HCT116 (cell line): ENCODE measurements around the gene ALK. TPM values are rescaled to one million over a fixed set of nuclear protein-coding genes. Genes with fewer than 3 reads are reported as not detected.

Experiments used
- ATAC-seq: fragments of 200-7000 bp; cut with Tn5 transposase; 2 replicates; pipeline ENCODE4 v1.9.1; 2020; ENCODE audit warnings: mild to moderate bottlenecking, moderate library complexity
- BruUV-seq: library from RNA; stranded (reverse); fragments of 400-500 nt; replicated peaks from 2 replicates; lab custom pipeline; 2021; lab: Mats Ljungman, UMichigan
- CTCF ChIA-PET: fragments of 300-600 bp; sonication (Branson Sonifier 250); formaldehyde crosslinking; loops from one replicate; lab custom pipeline; 2021; ENCODE audit warnings: antibody characterized with exemption; lab: Charles Lee
- POLR2A ChIA-PET: fragments of 300-600, 350-600 bp; sonication (Branson Sonifier 250); formaldehyde crosslinking; loops from one replicate; lab custom pipeline; 2021; ENCODE audit warnings: antibody characterized with exemption; lab: Charles Lee
- RAD21 ChIA-PET, 2 experiments: fragments of 300-600 bp; sonication (Branson Sonifier 250); formaldehyde crosslinking; loops; one replicate each; lab custom pipeline; 2023; ENCODE audit warnings: low total read pairs in 2 of 2; ENCODE audit not compliant: uncharacterized antibody in 2 of 2, unreplicated experiment in 2 of 2, low non-redundant PET in 1 of 2; lab: Charles Lee
- DNase-seq: peaks from one replicate; pipeline ENCODE4 v3.0.0-alpha.2; 2010; ENCODE audit warnings: low read depth, low spot score
- H2AFZ ChIP-seq: fragments of 200-600 bp; shearing (Covaris generic), sonication (generic); 2 replicates; pipeline ENCODE4 v1.6.1; 2017; ENCODE audit warnings: low read depth, mixed run types, mixed read lengths, antibody characterized with exemption, low read length; ENCODE audit not compliant: poor library complexity, severe bottlenecking
- H3K27ac ChIP-seq: 2 replicates; pipeline ENCODE4 v1.5.1; 2012; ENCODE audit warnings: low read depth, low read length
- H3K27me3 ChIP-seq: fragments of 200-600 bp; sonication (generic); 2 replicates; pipeline ENCODE4 v1.6.1; 2016; ENCODE audit warnings: mixed run types, low read length, mixed read lengths; ENCODE audit not compliant: insufficient read depth
- H3K36me3 ChIP-seq, 2 experiments: fragments of 200-500 bp in 1 of 2; fragments of 200-600 bp in 1 of 2; sonication (Bioruptor generic) in 1 of 2; sonication (generic) in 1 of 2; 2 replicates each; pipeline versions ENCODE4 v1.5.1 to v1.6.1; 2014 to 2016; ENCODE audit warnings: low read length in 2 of 2, inconsistent platforms in 1 of 2, mixed read lengths in 1 of 2, mixed run types in 1 of 2; ENCODE audit not compliant: insufficient read depth in 2 of 2, control insufficient read depth in 1 of 2
- H3K4me1 ChIP-seq, 2 experiments: fragments of 200-600 bp in 1 of 2; sonication (generic) in 1 of 2; 2 replicates each; pipeline versions ENCODE4 v1.5.1 to v1.6.1; 2012 to 2017; ENCODE audit warnings: low read length in 2 of 2, inconsistent platforms in 1 of 2, mild to moderate bottlenecking in 1 of 2, mixed read lengths in 1 of 2, mixed run types in 1 of 2, moderate library complexity in 1 of 2; ENCODE audit not compliant: insufficient read depth in 2 of 2, control insufficient read depth in 1 of 2
- H3K4me2 ChIP-seq: fragments of 200-600 bp; sonication (generic); 2 replicates; pipeline ENCODE4 v1.6.1; 2017; ENCODE audit warnings: mixed run types, low read length, mixed read lengths
- H3K4me3 ChIP-seq, 2 experiments: fragments of 200-600 bp in 1 of 2; sonication (generic) in 1 of 2; replicated peaks in 1 of 2; 2 replicates each; pipeline ENCODE4 v1.5.1; 2011 to 2016; ENCODE audit warnings: low read length in 2 of 2, control low read depth in 1 of 2, low read depth in 1 of 2, mild to moderate bottlenecking in 1 of 2, mixed read lengths in 1 of 2, mixed run types in 1 of 2
- H3K79me2 ChIP-seq: fragments of 200-600 bp; sonication (generic); 2 replicates; pipeline ENCODE4 v1.6.1; 2017; ENCODE audit warnings: mild to moderate bottlenecking, mixed run types, low read length, moderate library complexity, mixed read lengths; ENCODE audit not compliant: insufficient read depth
- H3K9ac ChIP-seq: fragments of 200-600 bp; sonication (generic); 2 replicates; pipeline ENCODE4 v1.6.1; 2016; ENCODE audit warnings: low read length, mixed read lengths
- H3K9me2 ChIP-seq: fragments of 200-600 bp; sonication (generic), shearing (Covaris generic); 2 replicates; pipeline ENCODE4 v1.6.1; 2017; ENCODE audit warnings: mixed run types, mild to moderate bottlenecking, moderate library complexity; ENCODE audit not compliant: insufficient read depth
- H3K9me3 ChIP-seq, 2 experiments: fragments of 200-500 bp in 1 of 2; fragments of 200-600 bp in 1 of 2; sonication (Bioruptor generic) in 1 of 2; sonication (generic) in 1 of 2; 2 replicates each; pipeline ENCODE4 v1.6.1; 2014 to 2017; ENCODE audit warnings: low read length in 2 of 2, mixed read lengths in 2 of 2, inconsistent platforms in 1 of 2, low read depth in 1 of 2, mild to moderate bottlenecking in 1 of 2, mixed run types in 1 of 2, moderate library complexity in 1 of 2; ENCODE audit not compliant: control insufficient read depth in 1 of 2, insufficient read depth in 1 of 2
- H4K20me1 ChIP-seq: fragments of 200-600 bp; sonication (generic), shearing (Covaris generic); 2 replicates; pipeline ENCODE4 v1.6.1; 2017; ENCODE audit warnings: mixed run types, mild to moderate bottlenecking, moderate library complexity; ENCODE audit not compliant: insufficient read depth
- ATF3 ChIP-seq: IDR thresholded peaks from 2 replicates; pipeline ENCODE4 v1.6.1; 2012
- CBX3 ChIP-seq: IDR thresholded peaks from 2 replicates; pipeline ENCODE4 v1.6.1; 2012; ENCODE audit warnings: low read depth
- CEBPB ChIP-seq: IDR thresholded peaks from 2 replicates; pipeline ENCODE4 v1.6.1; 2012; ENCODE audit warnings: low read depth
- CTCF ChIP-seq, 3 experiments: fragments of 200-600 bp in 1 of 3; sonication (generic) in 1 of 3; IDR thresholded peaks in 2 of 3; conservative IDR thresholded peaks in 1 of 3; 2 replicates each; pipeline ENCODE4 v1.5.1; 2012 to 2017; ENCODE audit warnings: low read depth in 2 of 3, low read length in 2 of 3, antibody characterized with exemption in 1 of 3, borderline replicate concordance in 1 of 3, control low read depth in 1 of 3, mild to moderate bottlenecking in 1 of 3, mixed read lengths in 1 of 3, mixed run types in 1 of 3, moderate library complexity in 1 of 3; ENCODE audit not compliant: insufficient read depth in 1 of 3
- ELF1 ChIP-seq: IDR thresholded peaks from 2 replicates; pipeline ENCODE4 v1.6.1; 2012; ENCODE audit warnings: low read depth, borderline replicate concordance
- EZH2 ChIP-seq: fragments of 200-600 bp; sonication (generic); IDR thresholded peaks from 2 replicates; pipeline ENCODE4 v1.6.1; 2017; ENCODE audit warnings: antibody characterized with exemption, mixed run types
- FOSL1 ChIP-seq: IDR thresholded peaks from 2 replicates; pipeline ENCODE4 v1.6.1; 2012; ENCODE audit warnings: low read depth
- JUND ChIP-seq: IDR thresholded peaks from 2 replicates; pipeline ENCODE4 v1.6.1; 2012
- RAD21 ChIP-seq: IDR thresholded peaks from 2 replicates; pipeline ENCODE4 v1.6.1; 2012; ENCODE audit warnings: low read depth, mild to moderate bottlenecking
- SIN3A ChIP-seq: IDR thresholded peaks from 2 replicates; pipeline ENCODE4 v1.6.1; 2012; ENCODE audit warnings: low read depth
- SP1 ChIP-seq: IDR thresholded peaks from 2 replicates; pipeline ENCODE4 v1.6.1; 2012; ENCODE audit warnings: low read depth
- TCF7L2 ChIP-seq: IDR thresholded peaks from 2 replicates; pipeline ENCODE4 v1.7.0; 2011; ENCODE audit warnings: borderline replicate concordance, inconsistent platforms; ENCODE audit not compliant: insufficient read depth, insufficient read length; ENCODE audit errors: extremely low read depth
- YY1 ChIP-seq: IDR thresholded peaks from 2 replicates; pipeline ENCODE4 v1.6.1; 2011; ENCODE audit warnings: low read length, low read depth, moderate library complexity, mild to moderate bottlenecking; ENCODE audit not compliant: insufficient replicate concordance; ENCODE audit errors: extremely low read depth
- ZBTB33 ChIP-seq: IDR thresholded peaks from 2 replicates; pipeline ENCODE4 v1.6.1; 2011; ENCODE audit warnings: mild to moderate bottlenecking, low read length, moderate library complexity; ENCODE audit not compliant: insufficient replicate concordance; ENCODE audit errors: extremely low read depth
- ZFX ChIP-seq: fragments of 450-650 bp; IDR thresholded peaks from 2 replicates; pipeline ENCODE4 v1.6.1; 2017
- intact Hi-C: fragments of 100-400 bp; cut with micrococcal nuclease; formaldehyde crosslinking; loops from 2 replicates; pipeline ENCODE4 v1.10.0; 2022
- total RNA-seq: library from RNA; stranded (reverse); gene quantifications from one replicate; pipeline ENCODE4 v1.2.1, GENCODE V29; 2021; ENCODE audit not compliant: unreplicated experiment

The ALK gene
- total RNA-seq, 1 experiment from 2014 or later = not detected

- BruUV-seq = no TSS peak
- intact Hi-C loops = no loop called here
- DNase-seq = no peak
- Histone ChIP-seq H3K79me2 (no peaks in the 10 kb centered on the region), H3K9ac (no peak overlapping the region), H3K36me3 (no peaks in the 10 kb centered on the region), H3K4me1 (no peaks in the 10 kb centered on the region), H4K20me1 (no peaks in the 10 kb centered on the region), H3K27me3 (peaks cover 68% of the 10 kb centered on the region), H3K4me3 (no peak overlapping the region), H3K4me2 (no peak overlapping the region), H3K9me3 (no peaks in the 10 kb centered on the region), H3K9me2 (no peaks in the 10 kb centered on the region), H3K27ac (no peak overlapping the region), H2AFZ (no peak overlapping the region)
- ChIA-PET RAD21 (no interaction called here), CTCF (no interaction called here), POLR2A (no interaction called here)
- TF ChIP-seq JUND (no peak), ZFX (no peak), ZBTB33 (no peak), SIN3A (no peak), CEBPB (no peak), YY1 (no peak), SP1 (no peak), ATF3 (no peak), FOSL1 (no peak), TCF7L2 (no peak), EZH2 (no peak), CTCF (IDR thresholded peaks at IDR 0.05 in 2 of 3, conservative IDR thresholded peaks at IDR 0.05 in 1 of 3; ENCODE audit: borderline replicate concordance in 1 of 3, insufficient read depth in 1 of 3, low read depth in 2 of 3, low read length in 2 of 3) (no peak), ELF1 (no peak), RAD21 (no peak), CBX3 (no peak)
- no peak for ATAC-seq
These were observed 545.5 kb downstream of the ALK start for GRCh38 chr2:29375843-29376242.
